Measurements from ENCODE around the gene LSM3. TPM values are rescaled to one million over a fixed set of nuclear protein-coding genes. Genes with fewer than 3 reads are reported as not detected.

LSM3 gene
- total RNA-seq, 4 donors from 2014 or later = 7.2 to 16.8 (median 8.8) TPM

GRCh38 chr3:14237457-14237856, 58.8 kb downstream of the LSM3 start:
- TF ChIP-seq CTCF (IDR thresholded peaks at IDR 0.05; ENCODE audit: low read depth) = no peak

GRCh38 chr3:14238356-14238755, 59.7 kb downstream of the LSM3 start:
- no peak for TF ChIP-seq CTCF (IDR thresholded peaks at IDR 0.05; ENCODE audit: low read depth)

GRCh38 chr3:14238930-14239329, 60.3 kb downstream of the LSM3 start:
- TF ChIP-seq CTCF (IDR thresholded peaks at IDR 0.05; ENCODE audit: low read depth) = no peak

- TF ChIP-seq CTCF (IDR thresholded peaks at IDR 0.05; ENCODE audit: low read depth) = no peak
Measured at GRCh38 chr3:14239940-14240339, 61.3 kb downstream of the LSM3 start.

GRCh38 chr3:14240366-14240765, 61.7 kb downstream of the LSM3 start:
- TF ChIP-seq CTCF (IDR thresholded peaks at IDR 0.05; ENCODE audit: low read depth) = no peak

- TF ChIP-seq CTCF (IDR thresholded peaks at IDR 0.05; ENCODE audit: low read depth) = no peak
Measured at GRCh38 chr3:14241716-14242115, 63.1 kb downstream of the LSM3 start.

GRCh38 chr3:14242490-14243311, 64.1 kb downstream of the LSM3 start:
- no peak for TF ChIP-seq CTCF (IDR thresholded peaks at IDR 0.05; ENCODE audit: low read depth)

Data from subcutaneous adipose tissue (tissue), 4 donors.